Sigmoid colon (tissue), 4 donors: Measurements from ENCODE around the gene CYBC1.

Experiments used
- CTCF ChIP-seq, 4 experiments: fragments of 450-650 bp in 3 of 4; fragments of 200-600 bp in 1 of 4; IDR thresholded peaks; one replicate each; pipeline ENCODE4 v1.5.1; 2016 to 2019; ENCODE audit warnings: antibody characterized with exemption in 4 of 4, mild to moderate bottlenecking in 3 of 4, moderate library complexity in 2 of 4
- EP300 ChIP-seq, 4 donors: sonication (generic); formaldehyde crosslinking; IDR thresholded peaks; one replicate each; pipeline ENCODE4 v1.6.1; 2017; ENCODE audit warnings: antibody characterized with exemption in 4 of 4
- POLR2A ChIP-seq, 2 donors: fragments of 450-650 bp; IDR thresholded peaks; one replicate each; pipeline ENCODE4 v1.6.1; 2016; ENCODE audit warnings: antibody characterized with exemption in 2 of 2, mild to moderate bottlenecking in 2 of 2, moderate library complexity in 2 of 2
- POLR2AphosphoS5 ChIP-seq, 4 donors: sonication (generic); formaldehyde crosslinking; IDR thresholded peaks; one replicate each; pipeline ENCODE4 v1.6.1; 2017; ENCODE audit warnings: antibody characterized with exemption in 4 of 4

GRCh38 chr17:82445542-82445941 lies 5.0 kb downstream of the CYBC1 start:
- TF ChIP-seq CTCF (IDR thresholded peaks at IDR 0.05) (no peak), POLR2AphosphoS5 (IDR thresholded peaks at IDR 0.05) (no peak), EP300 (IDR thresholded peaks at IDR 0.05) (no peak), POLR2A (IDR thresholded peaks at IDR 0.05) (no peak)
